Left lobe of liver (tissue), 2 donors: ENCODE data around the gene MRFAP1L1. TPM values are rescaled to one million over a fixed set of nuclear protein-coding genes. Genes with fewer than 3 reads are reported as not detected.
"Not testable (repeated sequence)": the region's sequence is repeated elsewhere in the genome, so short reads cannot be mapped to it uniquely, and the experiment has no call there.

Experiments used
- ATAC-seq: fragments of 200-7000 bp; cut with Tn5 transposase; one replicate; pipeline ENCODE4 v1.9.1; 2020; ENCODE audit warnings: mild to moderate bottlenecking, moderate library complexity
- DNase-seq: peaks from one replicate; pipeline ENCODE4 v3.0.0-alpha.2; 2020; ENCODE audit warnings: low spot score
- total RNA-seq: library from RNA; stranded (reverse); gene quantifications from one replicate; pipeline ENCODE4 v1.2.1, GENCODE V29; 2021
- donor health status: DM: no; HTN: no; CAD: no; lungs with moderate emphysema.
- donor health status: DM: no; HTN: yes; CAD: no.

Gene MRFAP1L1
- total RNA-seq, result 26.7 TPM

DNA sequence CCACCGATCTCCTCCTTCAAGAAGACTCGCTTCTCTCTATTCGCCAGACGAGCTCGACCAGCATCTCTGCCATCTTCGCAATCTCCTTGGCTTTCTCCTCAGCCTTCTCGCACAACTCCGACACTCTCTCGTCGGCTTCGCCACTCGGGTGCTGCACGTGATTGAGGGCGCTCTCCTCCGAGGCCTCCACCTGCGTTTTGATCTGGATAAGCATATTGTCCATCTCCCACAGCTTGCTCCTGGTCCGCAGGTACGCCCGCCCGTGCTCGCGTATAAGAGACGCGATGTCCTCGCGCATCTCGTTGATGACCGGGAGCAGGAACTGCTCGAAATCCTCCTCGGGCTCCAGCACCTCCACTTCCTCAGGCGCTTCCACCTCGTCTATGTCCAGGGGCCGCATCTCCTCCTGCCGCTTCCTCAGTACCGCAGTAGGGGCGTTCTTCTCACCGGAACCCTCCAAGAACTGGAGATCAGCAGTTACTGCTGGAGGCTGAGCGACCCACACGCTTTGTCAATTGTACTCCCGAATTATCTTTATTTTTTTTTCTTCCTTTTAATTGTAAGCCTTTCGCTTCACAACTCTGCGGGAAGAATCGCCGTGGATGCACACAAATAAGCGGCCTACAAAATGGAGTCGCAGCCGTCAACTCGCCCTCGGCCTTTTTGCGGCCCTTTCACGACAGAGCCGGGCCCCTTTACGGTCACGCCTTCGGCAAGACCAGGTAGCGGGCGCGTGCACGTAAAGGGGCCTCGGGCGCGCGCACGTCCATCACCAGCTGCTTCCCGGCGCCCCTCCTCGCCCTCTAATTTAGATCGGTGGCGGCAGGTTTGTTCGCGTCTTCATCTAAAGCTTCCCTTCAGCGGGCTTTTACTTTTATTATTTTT lies at the start of gene MRFAP1L1:
TSS of gene MRFAP1L1 (minus strand) at position 636 of the 885 bp plus-strand sequence. CDS start at position 400, 236 bp downstream.
- ATAC-seq (peak; percentile 98), DNase-seq (peak; percentile 96)

DNA sequence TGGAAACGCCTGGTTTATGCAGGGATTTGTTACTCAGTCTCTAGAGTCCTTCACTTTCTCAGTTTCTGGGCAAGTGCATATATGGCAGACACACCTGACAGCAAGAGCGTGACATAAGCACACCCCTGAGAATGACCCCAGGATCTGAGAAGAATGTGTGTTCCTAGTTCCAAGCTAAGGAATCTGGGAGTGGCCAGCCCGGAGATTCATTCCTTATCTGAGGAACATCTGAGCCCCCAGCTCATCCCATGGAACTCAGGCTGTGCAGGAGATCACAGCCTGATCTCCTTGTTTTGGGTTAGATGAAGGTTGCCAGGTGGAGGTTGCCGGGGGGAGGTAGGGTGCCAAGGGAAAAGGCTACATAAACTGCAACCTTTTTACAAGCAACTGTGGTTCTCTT lies 49.1 kb upstream of the MRFAP1L1 start:
- DNase-seq, result no peak
- ATAC-seq, result no peak

DNA sequence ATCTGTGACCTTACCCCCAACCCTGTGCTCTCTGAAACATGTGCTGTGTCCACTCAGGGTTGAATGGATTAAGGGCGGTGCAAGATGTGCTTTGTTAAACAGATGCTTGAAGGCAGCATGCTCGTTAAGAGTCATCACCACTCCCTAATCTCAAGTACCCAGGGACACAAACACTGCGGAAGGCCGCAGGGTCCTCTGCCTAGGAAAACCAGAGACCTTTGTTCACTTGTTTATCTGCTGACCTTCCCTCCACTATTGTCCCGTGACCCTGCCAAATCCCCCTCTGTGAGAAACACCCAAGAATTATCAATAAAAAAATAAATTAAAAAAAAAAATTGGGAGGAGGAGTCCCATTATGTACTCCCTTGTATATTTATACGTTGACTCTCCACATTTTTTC lies 46.7 kb upstream of the MRFAP1L1 start:
- not testable (repeated sequence) for ATAC-seq, DNase-seq

- ATAC-seq, result peak; percentile 74
Observed at GRCh38 chr4:6755088-6755753, 45.6 kb upstream of the MRFAP1L1 start.

GRCh38 chr4:6754481-6755087 lies 44.9 kb upstream of the MRFAP1L1 start:
- ATAC-seq, result peak; percentile 28
- no peak for DNase-seq

More at GRCh38 chr4:6755088-6755753, 45.6 kb upstream of the MRFAP1L1 start:
- DNase-seq, result peak; percentile 96

- ATAC-seq, result no peak
Observed at GRCh38 chr4:6753891-6754290, 44.2 kb upstream of the MRFAP1L1 start.

GRCh38 chr4:6753103-6753560 lies 43.5 kb upstream of the MRFAP1L1 start:
- peak; percentile 94 for DNase-seq
- ATAC-seq, result peak; percentile 54

More at GRCh38 chr4:6753891-6754290, 44.2 kb upstream of the MRFAP1L1 start:
- DNase-seq, result no peak

- ATAC-seq (no peak), DNase-seq (no peak)
Observed at GRCh38 chr4:6752486-6752829, 42.8 kb upstream of the MRFAP1L1 start.

- ATAC-seq (no peak), DNase-seq (no peak)
Observed at GRCh38 chr4:6751611-6752485, 42.2 kb upstream of the MRFAP1L1 start.

GRCh38 chr4:6750286-6751221 lies 40.9 kb upstream of the MRFAP1L1 start:
- DNase-seq (peak; percentile 72), ATAC-seq (peak; percentile 8)

- ATAC-seq, result peak; percentile 67
- peak; percentile 99 for DNase-seq
Observed at GRCh38 chr4:6749340-6750171, 39.9 kb upstream of the MRFAP1L1 start.

GRCh38 chr4:6748286-6748685 lies 38.6 kb upstream of the MRFAP1L1 start:
- DNase-seq (no peak), ATAC-seq (no peak)

GRCh38 chr4:6747294-6748051 lies 37.8 kb upstream of the MRFAP1L1 start:
- DNase-seq (peak; percentile 77), ATAC-seq (peak; percentile 47)

DNA sequence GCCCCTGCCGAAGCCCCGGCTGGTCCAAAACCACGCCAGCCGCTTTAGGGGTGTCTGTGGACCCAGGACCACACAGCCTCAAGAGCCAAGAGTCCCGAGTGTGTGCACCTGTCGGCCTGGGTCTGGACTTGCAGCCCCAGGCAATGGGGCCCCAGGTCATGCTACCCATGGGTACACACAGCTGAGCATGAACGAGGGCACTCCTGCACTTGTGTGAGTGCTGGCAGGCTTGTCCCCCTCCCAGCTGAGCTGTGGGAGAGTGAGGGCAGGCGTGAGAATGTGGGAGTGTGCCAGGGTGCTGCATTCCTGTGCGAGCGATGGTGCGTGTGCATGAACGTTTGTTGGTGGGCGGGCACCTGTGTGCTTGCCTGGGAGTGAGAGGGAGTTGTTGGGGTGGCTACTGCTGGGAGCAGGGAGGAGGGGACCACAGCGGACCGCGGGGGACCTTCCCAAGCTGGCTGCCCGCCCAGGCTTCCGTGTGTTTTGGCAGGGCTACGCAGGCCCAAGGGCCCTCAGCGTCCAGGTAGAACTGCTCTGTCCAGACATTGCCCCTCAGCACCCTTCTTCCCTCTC lies 37.1 kb upstream of the MRFAP1L1 start:
- peak; percentile 86 for DNase-seq
- ATAC-seq, result peak; percentile 45

DNA sequence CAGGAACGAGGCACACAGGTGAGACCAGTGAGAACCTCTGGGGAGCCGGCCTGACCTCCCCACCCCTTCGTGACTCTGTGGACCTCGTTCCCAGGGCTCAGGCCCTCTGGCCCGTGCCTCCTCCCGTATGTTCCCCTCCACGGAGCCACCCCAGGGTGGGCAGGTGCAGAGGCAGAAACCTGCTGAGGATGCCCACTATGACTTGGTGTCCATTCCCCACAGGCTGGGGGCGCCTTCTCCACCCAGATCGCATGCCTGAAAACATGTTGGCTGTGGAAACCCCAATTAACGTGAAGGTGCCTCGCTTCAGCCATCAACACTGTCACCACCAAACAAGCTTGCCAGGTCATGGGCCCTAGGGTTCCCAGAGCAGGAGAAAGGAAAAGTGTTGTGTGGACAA lies 33.3 kb upstream of the MRFAP1L1 start:
- no peak for ATAC-seq
- no peak for DNase-seq

- DNase-seq, result no peak
- no peak for ATAC-seq
Observed at GRCh38 chr4:6742507-6742906, 32.8 kb upstream of the MRFAP1L1 start.

DNA sequence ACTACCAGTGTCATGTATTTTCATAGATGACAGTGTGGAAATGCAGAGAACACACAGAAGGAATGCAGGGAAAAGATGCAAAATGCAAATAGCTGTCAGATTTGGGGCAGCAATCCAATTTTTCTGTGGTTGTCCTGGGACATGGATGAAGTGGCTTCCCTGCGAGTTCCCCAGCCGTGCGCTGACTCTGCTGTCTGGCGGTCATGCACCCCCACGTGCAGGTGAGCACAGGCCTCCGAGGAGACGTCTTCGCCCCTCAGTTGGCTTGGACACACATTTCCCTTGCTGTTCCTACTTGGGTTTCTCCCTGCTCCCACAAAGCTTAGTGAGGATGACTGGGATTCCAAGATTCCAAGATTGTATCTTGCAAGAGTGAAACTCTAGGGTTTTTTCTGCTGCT lies 30.7 kb upstream of the MRFAP1L1 start:
- ATAC-seq (no peak), DNase-seq (no peak)
